ENCODE data around the gene SEL1L2. TPM values are rescaled to one million over a fixed set of nuclear protein-coding genes. Genes with fewer than 3 reads are reported as not detected.

SEL1L2 gene
- total and polyA plus RNA-seq, 9 donors, result 0.12 to 0.50 (median 0.23) TPM; not detected in 6

DNA sequence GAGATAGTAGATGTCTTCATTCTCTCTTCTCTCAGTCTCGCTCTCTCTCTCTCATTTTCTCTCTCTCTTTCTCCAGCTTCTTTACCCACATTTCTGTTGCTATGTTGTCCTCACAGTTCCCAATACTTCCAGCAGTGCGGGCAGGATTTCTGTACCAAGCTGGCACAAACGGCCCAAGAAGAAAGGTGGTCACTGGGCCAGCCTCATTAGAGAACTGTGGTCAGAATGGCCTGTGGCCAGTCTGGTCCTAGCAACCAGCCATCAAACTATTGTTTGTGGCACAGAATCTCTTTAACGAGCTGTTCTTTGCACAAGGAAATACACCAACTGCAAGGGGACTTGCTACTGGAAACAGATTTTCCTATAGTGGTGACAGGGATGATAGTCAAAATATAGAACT lies 81.3 kb downstream of the SEL1L2 start:
- DNase-seq, result no peak
- WGBS (ENCODE audit: insufficient coverage), result 87% methylated on average over 2 of the region's 4 CpGs
- Histone ChIP-seq H3K4me3 (ENCODE audit: low read length) (no peak overlapping the region), H3K4me1 (ENCODE audit: control insufficient read depth, insufficient read depth, low read length) (no peaks in the 10 kb centered on the region), H3K27ac (ENCODE audit: low read length) (no peak overlapping the region), H3K36me3 (ENCODE audit: control insufficient read depth, insufficient read depth, low read length) (no peaks in the 10 kb centered on the region), H3K9me3 (replicated peaks; ENCODE audit: control insufficient read depth, low read depth, low read length) (no peaks in the 10 kb centered on the region), H3K27me3 (ENCODE audit: control insufficient read depth, insufficient read depth, low read length) (no peaks in the 10 kb centered on the region)

DNA sequence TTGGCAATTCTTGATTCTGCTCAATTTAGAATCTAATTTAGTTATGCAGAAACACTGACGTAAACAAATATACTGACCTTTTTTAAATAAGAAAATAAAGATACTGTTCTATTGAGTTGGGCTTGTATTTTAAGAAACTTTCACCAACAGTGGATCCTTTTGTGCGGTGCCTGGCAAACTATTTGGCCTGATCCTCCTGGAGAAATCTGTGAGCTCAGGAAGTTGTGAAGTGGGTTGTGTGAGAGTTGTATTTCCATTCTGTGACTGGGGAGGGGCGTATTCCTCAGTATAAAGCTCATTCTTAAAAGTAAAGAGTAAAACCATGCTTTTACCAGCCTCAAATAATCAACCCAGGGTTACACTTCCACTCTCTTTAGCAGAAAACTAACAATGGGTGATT lies 85.6 kb downstream of the SEL1L2 start:
- no peaks in the 10 kb centered on the region for H3K36me3 ChIP-seq (ENCODE audit: control insufficient read depth, insufficient read depth, low read length)
- H3K27ac ChIP-seq (ENCODE audit: low read length), result no peak overlapping the region
- H3K27me3 ChIP-seq (ENCODE audit: control insufficient read depth, insufficient read depth, low read length), result no peaks in the 10 kb centered on the region
- H3K4me1 ChIP-seq (ENCODE audit: control insufficient read depth, insufficient read depth, low read length), result no peaks in the 10 kb centered on the region
- DNase-seq, result no peak
- H3K4me3 ChIP-seq (ENCODE audit: low read length), result no peak overlapping the region
- no peaks in the 10 kb centered on the region for H3K9me3 ChIP-seq (replicated peaks; ENCODE audit: control insufficient read depth, low read depth, low read length)
- no CpG with 5 or more reads among the region's 3 CpGs for WGBS (ENCODE audit: insufficient coverage)

DNA sequence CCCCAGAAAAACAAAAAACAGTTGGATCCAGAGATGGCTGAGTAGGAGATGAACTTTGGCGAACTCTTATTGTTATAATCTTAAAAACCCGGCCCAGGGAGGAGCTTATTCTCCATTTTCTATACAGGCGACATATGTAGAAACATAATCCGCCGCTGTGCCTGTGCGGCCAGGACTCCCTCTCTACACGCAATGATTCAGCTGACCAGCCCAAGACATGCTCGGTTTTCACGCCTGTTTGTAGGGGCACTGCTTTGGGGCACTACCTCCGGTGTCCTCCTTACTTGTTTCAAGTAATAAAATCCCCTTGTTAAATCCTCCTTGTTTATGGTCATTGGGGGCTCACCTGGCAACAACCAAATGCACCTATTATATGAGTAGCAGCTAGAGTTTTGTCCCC lies 89.9 kb downstream of the SEL1L2 start:
- H3K27ac ChIP-seq (ENCODE audit: low read length), result no peak overlapping the region
- no peak for DNase-seq
- no peaks in the 10 kb centered on the region for H3K27me3 ChIP-seq (ENCODE audit: control insufficient read depth, insufficient read depth, low read length)
- no peak overlapping the region for H3K4me3 ChIP-seq (ENCODE audit: low read length)
- 74% methylated on average over 7 of the region's 10 CpGs for WGBS (ENCODE audit: insufficient coverage)
- H3K36me3 ChIP-seq (ENCODE audit: control insufficient read depth, insufficient read depth, low read length), result no peaks in the 10 kb centered on the region
- no peaks in the 10 kb centered on the region for H3K9me3 ChIP-seq (replicated peaks; ENCODE audit: control insufficient read depth, low read depth, low read length)
- no peaks in the 10 kb centered on the region for H3K4me1 ChIP-seq (ENCODE audit: control insufficient read depth, insufficient read depth, low read length)

DNA sequence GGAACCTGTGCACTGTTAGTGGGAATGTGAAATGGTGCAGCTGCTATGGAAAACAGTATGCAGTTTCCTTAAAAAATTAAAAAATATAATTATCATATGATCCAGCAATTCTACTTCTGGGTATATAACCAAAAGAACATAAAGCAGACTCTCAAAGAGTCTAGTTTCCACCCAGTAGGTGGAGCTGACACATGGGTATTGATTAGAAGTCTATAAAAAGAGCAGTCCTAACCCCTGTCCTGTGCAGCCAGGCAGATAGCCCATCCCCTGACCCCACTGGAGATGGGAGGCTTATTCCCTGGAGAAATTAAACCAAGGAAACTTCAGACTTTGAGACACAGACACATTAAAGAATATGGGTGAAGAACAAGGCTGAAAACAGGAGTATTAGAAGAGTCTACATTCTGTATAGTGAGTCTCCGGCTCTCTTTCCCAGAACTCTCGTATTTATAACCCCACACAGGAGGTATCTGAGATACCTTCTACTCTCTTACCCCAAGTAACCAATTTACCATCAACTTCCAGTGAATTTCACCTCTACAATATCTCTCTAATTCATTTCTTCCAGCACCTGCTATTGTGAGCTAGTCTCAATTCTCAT lies 92.3 kb downstream of the SEL1L2 start:
- H3K36me3 ChIP-seq (ENCODE audit: control insufficient read depth, insufficient read depth, low read length), result no peaks in the 10 kb centered on the region
- 100% methylated on average over 1 of the region's 2 CpGs for WGBS (ENCODE audit: insufficient coverage)
- no peaks in the 10 kb centered on the region for H3K4me1 ChIP-seq (ENCODE audit: control insufficient read depth, insufficient read depth, low read length)
- H3K27me3 ChIP-seq (ENCODE audit: control insufficient read depth, insufficient read depth, low read length), result no peaks in the 10 kb centered on the region
- no peak for DNase-seq
- H3K27ac ChIP-seq (ENCODE audit: low read length), result no peak overlapping the region
- peaks cover under 1% of the 10 kb centered on the region for H3K9me3 ChIP-seq (replicated peaks; ENCODE audit: control insufficient read depth, low read depth, low read length)
- H3K4me3 ChIP-seq (ENCODE audit: low read length), result no peak overlapping the region

DNA sequence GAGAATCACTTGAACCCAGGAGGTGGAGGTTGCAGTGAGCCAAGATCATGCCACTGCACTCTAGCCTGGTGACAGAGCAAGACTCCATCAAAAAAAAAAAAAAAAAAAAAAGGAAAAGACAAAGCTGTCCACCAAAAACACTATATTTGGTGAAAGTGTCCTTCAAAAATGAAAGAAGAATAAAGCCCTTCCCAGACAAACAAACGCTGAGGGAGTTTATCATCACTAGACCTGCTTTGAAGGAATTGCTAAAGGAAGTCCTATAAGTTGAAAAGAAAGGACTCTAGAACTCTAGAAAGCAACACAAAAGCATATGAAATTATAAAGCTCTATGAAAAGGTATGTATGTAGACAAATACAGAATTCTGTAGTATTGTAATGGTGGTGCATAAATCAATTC lies 98.8 kb downstream of the SEL1L2 start:
- no CpG with 5 or more reads among the region's 1 CpG for WGBS (ENCODE audit: insufficient coverage)
- DNase-seq, result no peak

DNA sequence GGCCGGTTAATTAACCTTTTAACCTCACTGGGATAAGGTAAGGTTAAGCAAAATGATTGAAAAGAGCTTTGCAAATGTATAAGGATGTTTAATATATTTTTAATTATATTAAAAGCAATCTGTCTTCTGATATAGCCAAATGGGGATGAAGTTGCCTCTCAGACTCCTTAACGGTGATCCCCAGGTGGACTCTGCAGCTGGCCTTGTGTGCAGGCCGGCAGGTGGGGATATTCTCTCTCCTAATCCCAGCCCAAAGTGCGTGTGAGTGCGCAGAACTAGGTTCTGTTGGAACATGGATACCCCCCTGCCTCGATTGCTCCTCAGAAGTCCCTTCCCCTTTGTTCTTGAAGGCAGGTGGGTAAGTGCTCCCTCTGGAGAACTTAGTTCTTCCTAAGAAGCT lies 105.6 kb downstream of the SEL1L2 start:
- H3K4me3 ChIP-seq (ENCODE audit: low read length), result no peak overlapping the region
- WGBS (ENCODE audit: insufficient coverage), result no CpG with 5 or more reads among the region's 6 CpGs

More for the DNA sequence above, 98.8 kb downstream of the SEL1L2 start:
- H3K36me3 ChIP-seq (ENCODE audit: control insufficient read depth, insufficient read depth, low read length), result no peaks in the 10 kb centered on the region
- no peak overlapping the region for H3K4me3 ChIP-seq (ENCODE audit: low read length)
- H3K9me3 ChIP-seq (replicated peaks; ENCODE audit: control insufficient read depth, low read depth, low read length), result peaks cover 13% of the 10 kb centered on the region
- H3K4me1 ChIP-seq (ENCODE audit: control insufficient read depth, insufficient read depth, low read length), result no peaks in the 10 kb centered on the region
- no peak overlapping the region for H3K27ac ChIP-seq (ENCODE audit: low read length)
- H3K27me3 ChIP-seq (ENCODE audit: control insufficient read depth, insufficient read depth, low read length), result no peaks in the 10 kb centered on the region

DNA sequence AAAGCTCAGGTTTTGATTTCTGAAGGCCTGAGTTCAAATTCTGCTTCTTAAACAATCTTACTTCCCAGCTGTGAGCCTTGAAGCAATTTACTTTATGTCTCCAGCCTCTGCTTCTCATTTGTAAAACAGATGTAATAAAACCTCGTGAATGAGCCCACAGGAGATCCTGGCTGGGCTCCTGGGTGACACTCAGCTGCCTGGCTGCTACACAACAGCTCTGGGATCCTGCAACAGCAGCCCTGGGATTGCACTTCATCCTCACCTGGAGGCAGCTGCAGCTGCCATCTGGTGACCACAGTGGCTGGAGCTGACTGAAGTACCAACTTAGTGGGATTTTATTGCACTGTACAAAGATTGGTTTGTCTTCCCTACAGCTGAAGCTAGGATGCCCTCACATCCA lies 107.0 kb downstream of the SEL1L2 start:
- H3K36me3 ChIP-seq (ENCODE audit: control insufficient read depth, insufficient read depth, low read length), result no peaks in the 10 kb centered on the region
- 13% methylated on average over 1 of the region's 1 CpG for WGBS (ENCODE audit: insufficient coverage)
- no peak overlapping the region for H3K27ac ChIP-seq (ENCODE audit: low read length)
- DNase-seq, result peak; percentile 5
- no peaks in the 10 kb centered on the region for H3K27me3 ChIP-seq (ENCODE audit: control insufficient read depth, insufficient read depth, low read length)
- no peak overlapping the region for H3K4me3 ChIP-seq (ENCODE audit: low read length)
- H3K4me1 ChIP-seq (ENCODE audit: control insufficient read depth, insufficient read depth, low read length), result no peaks in the 10 kb centered on the region
- H3K9me3 ChIP-seq (replicated peaks; ENCODE audit: control insufficient read depth, low read depth, low read length), result no peaks in the 10 kb centered on the region

More for the DNA sequence above, 105.6 kb downstream of the SEL1L2 start:
- Histone ChIP-seq H3K4me1 (ENCODE audit: control insufficient read depth, insufficient read depth, low read length) (no peaks in the 10 kb centered on the region), H3K27ac (ENCODE audit: low read length) (no peak overlapping the region), H3K36me3 (ENCODE audit: control insufficient read depth, insufficient read depth, low read length) (no peaks in the 10 kb centered on the region), H3K27me3 (ENCODE audit: control insufficient read depth, insufficient read depth, low read length) (no peaks in the 10 kb centered on the region), H3K9me3 (replicated peaks; ENCODE audit: control insufficient read depth, low read depth, low read length) (no peaks in the 10 kb centered on the region)
- DNase-seq, result no peak

DNA sequence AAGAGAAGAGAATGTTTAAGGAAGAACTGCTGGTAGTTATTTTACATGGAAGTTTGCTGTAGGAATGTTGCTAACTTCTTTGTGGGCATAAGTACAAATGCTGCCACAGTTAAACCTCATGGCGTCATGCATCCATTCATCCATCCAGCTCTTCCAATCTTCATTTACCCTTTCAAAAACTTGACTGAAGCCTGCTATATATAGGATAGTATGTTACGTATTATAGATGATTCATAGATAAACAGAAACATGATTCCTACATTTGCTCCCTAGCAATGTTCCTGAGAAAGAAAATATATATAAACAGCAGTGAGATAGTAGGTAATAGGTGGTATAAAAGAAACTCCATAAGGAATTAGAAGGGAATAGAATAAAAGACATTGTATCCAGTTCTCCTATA lies 111.8 kb downstream of the SEL1L2 start:
- no CpG with 5 or more reads among the region's 2 CpGs for WGBS (ENCODE audit: insufficient coverage)
- H3K4me1 ChIP-seq (ENCODE audit: control insufficient read depth, insufficient read depth, low read length), result no peaks in the 10 kb centered on the region
- H3K9me3 ChIP-seq (replicated peaks; ENCODE audit: control insufficient read depth, low read depth, low read length), result no peaks in the 10 kb centered on the region
- H3K27me3 ChIP-seq (ENCODE audit: control insufficient read depth, insufficient read depth, low read length), result no peaks in the 10 kb centered on the region
- no peaks in the 10 kb centered on the region for H3K36me3 ChIP-seq (ENCODE audit: control insufficient read depth, insufficient read depth, low read length)
- no peak overlapping the region for H3K4me3 ChIP-seq (ENCODE audit: low read length)
- DNase-seq, result no peak
- no peak overlapping the region for H3K27ac ChIP-seq (ENCODE audit: low read length)

DNA sequence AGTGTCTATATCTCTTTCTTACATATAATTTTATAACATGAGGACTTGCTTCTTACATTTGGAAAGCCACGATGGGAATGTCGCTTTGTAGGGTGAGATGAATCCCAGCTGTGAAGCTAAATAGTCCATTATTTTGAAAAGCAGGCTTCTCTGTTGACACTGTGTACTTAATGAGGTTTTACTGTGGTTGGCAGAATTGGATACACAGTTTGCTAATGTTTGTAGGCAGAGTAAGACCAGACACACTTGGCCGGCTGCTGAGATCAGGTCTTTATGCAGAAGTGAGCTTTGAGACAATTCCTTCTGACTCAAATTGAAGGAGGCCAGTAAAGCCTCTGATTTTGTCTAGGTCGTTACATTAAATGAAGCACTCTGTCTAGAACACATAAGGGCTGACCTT lies 112.6 kb downstream of the SEL1L2 start:
- DNase-seq, result no peak
- Histone ChIP-seq H3K36me3 (ENCODE audit: control insufficient read depth, insufficient read depth, low read length) (no peaks in the 10 kb centered on the region), H3K27ac (ENCODE audit: low read length) (no peak overlapping the region), H3K4me1 (ENCODE audit: control insufficient read depth, insufficient read depth, low read length) (no peaks in the 10 kb centered on the region), H3K9me3 (replicated peaks; ENCODE audit: control insufficient read depth, low read depth, low read length) (no peaks in the 10 kb centered on the region), H3K4me3 (ENCODE audit: low read length) (no peak overlapping the region), H3K27me3 (ENCODE audit: control insufficient read depth, insufficient read depth, low read length) (no peaks in the 10 kb centered on the region)
- WGBS (ENCODE audit: insufficient coverage), result 40% methylated on average over 1 of the region's 4 CpGs

DNA sequence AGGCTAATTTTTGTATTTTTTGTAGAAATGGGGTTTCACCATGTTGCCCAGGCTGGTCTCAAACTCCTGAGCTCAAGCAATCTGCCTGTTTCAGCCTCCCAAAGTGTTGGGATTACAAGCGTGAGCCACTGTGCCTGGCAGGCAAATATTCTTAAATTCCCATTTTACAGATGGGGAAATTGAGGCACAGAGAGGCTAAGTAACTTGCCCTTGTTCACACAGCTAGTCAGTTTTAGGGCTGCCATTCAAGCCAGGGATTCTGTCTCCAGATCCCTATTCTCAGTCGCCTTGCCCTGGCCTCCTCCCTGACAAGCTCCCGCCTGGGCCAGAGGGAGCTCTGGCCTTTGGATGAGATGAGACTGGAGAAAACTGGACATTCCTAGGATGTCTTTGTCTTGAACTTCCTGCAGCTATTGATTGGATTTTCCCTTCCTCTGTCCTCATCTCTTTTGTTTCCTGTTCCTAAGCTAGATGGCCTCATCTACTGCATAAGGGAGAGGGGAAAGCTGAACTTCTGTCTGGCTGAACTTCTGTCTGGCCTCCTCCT lies 115.1 kb downstream of the SEL1L2 start:
- no peaks in the 10 kb centered on the region for H3K36me3 ChIP-seq (ENCODE audit: control insufficient read depth, insufficient read depth, low read length)
- H3K4me1 ChIP-seq (ENCODE audit: control insufficient read depth, insufficient read depth, low read length), result no peaks in the 10 kb centered on the region
- no peak overlapping the region for H3K4me3 ChIP-seq (ENCODE audit: low read length)
- H3K27me3 ChIP-seq (ENCODE audit: control insufficient read depth, insufficient read depth, low read length), result no peaks in the 10 kb centered on the region
- WGBS (ENCODE audit: insufficient coverage), result 80% methylated on average over 1 of the region's 3 CpGs
- no peaks in the 10 kb centered on the region for H3K9me3 ChIP-seq (replicated peaks; ENCODE audit: control insufficient read depth, low read depth, low read length)
- no peak overlapping the region for H3K27ac ChIP-seq (ENCODE audit: low read length)
- no peak for DNase-seq

Measured in muscle of leg (tissue), 11 donors.